ENCODE results near the gene OTOP2.

- no peak for TF ChIP-seq EZH2 (IDR thresholded peaks at IDR 0.05; ENCODE audit: low read length, unreplicated experiment)
- TF ChIP-seq CTCF (conservative IDR thresholded peaks at IDR 0.05; ENCODE audit: low read depth, low read length) = no peak
- TF ChIP-seq EZH2phosphoT487 (IDR thresholded peaks at IDR 0.05; ENCODE audit: borderline replicate concordance, low read length) = no peak
Measured at GRCh38 chr17:74941128-74941725, 17.2 kb downstream of the OTOP2 start.

All from PC-3 (cell line).